ENCODE results near the gene PHKA2.

Gene PHKA2

GRCh38 chrX:18894156-18894555 lies 89.8 kb downstream of the PHKA2 start:
- Mint-ChIP-seq H3K9me3 (peaks cover 59% of the 10 kb centered on the region), H3K27me3 (ENCODE audit: low read depth, poor library complexity) (no peaks in the 10 kb centered on the region), H3K27ac (no peak overlapping the region), H3K4me1 (no peaks in the 10 kb centered on the region), H3K36me3 (ENCODE audit: low read depth) (peaks cover 8% of the 10 kb centered on the region), H3K4me3 (no peak overlapping the region)
- DNase-seq, result no peak
- no peak for TF ChIP-seq CTCF (IDR thresholded peaks at IDR 0.05)

GRCh38 chrX:18893536-18893935 lies 90.4 kb downstream of the PHKA2 start:
- Mint-ChIP-seq H3K4me3 (no peak overlapping the region), H3K27me3 (ENCODE audit: low read depth, poor library complexity) (no peaks in the 10 kb centered on the region), H3K4me1 (no peaks in the 10 kb centered on the region), H3K36me3 (ENCODE audit: low read depth) (peaks cover 8% of the 10 kb centered on the region), H3K27ac (no peak overlapping the region), H3K9me3 (peaks cover 53% of the 10 kb centered on the region)
- no peak for TF ChIP-seq CTCF (IDR thresholded peaks at IDR 0.05)
- no peak for DNase-seq

- peaks cover 6% of the 10 kb centered on the region for H3K36me3 Mint-ChIP-seq (ENCODE audit: low read depth)
- H3K4me1 Mint-ChIP-seq, result no peaks in the 10 kb centered on the region
- no peak overlapping the region for H3K27ac Mint-ChIP-seq
- DNase-seq, result no peak
- no peaks in the 10 kb centered on the region for H3K27me3 Mint-ChIP-seq (ENCODE audit: low read depth, poor library complexity)
- H3K4me3 Mint-ChIP-seq, result no peak overlapping the region
- TF ChIP-seq CTCF (IDR thresholded peaks at IDR 0.05), result no peak
- H3K9me3 Mint-ChIP-seq, result peaks cover 55% of the 10 kb centered on the region
Measured at GRCh38 chrX:18892899-18893298, 91.0 kb downstream of the PHKA2 start.

- no peak overlapping the region for H3K4me3 Mint-ChIP-seq
- H3K9me3 Mint-ChIP-seq, result peaks cover 55% of the 10 kb centered on the region
- no peak for DNase-seq
- H3K27me3 Mint-ChIP-seq (ENCODE audit: low read depth, poor library complexity), result no peaks in the 10 kb centered on the region
- no peak for TF ChIP-seq CTCF (IDR thresholded peaks at IDR 0.05)
- peaks cover 4% of the 10 kb centered on the region for H3K4me1 Mint-ChIP-seq
- H3K36me3 Mint-ChIP-seq (ENCODE audit: low read depth), result no peaks in the 10 kb centered on the region
- no peak overlapping the region for H3K27ac Mint-ChIP-seq
Measured at GRCh38 chrX:18891548-18891945, 92.4 kb downstream of the PHKA2 start.

- no peak overlapping the region for H3K4me3 Mint-ChIP-seq
- H3K27me3 Mint-ChIP-seq (ENCODE audit: low read depth, poor library complexity), result peaks cover 3% of the 10 kb centered on the region
- H3K27ac Mint-ChIP-seq, result no peak overlapping the region
- no peak for DNase-seq
- H3K36me3 Mint-ChIP-seq (ENCODE audit: low read depth), result no peaks in the 10 kb centered on the region
- H3K9me3 Mint-ChIP-seq, result peaks cover 57% of the 10 kb centered on the region
- no peak for TF ChIP-seq CTCF (IDR thresholded peaks at IDR 0.05)
- peaks cover 10% of the 10 kb centered on the region for H3K4me1 Mint-ChIP-seq
Measured at GRCh38 chrX:18890724-18891547, 93.0 kb downstream of the PHKA2 start.

- Mint-ChIP-seq H3K9me3 (peaks cover 60% of the 10 kb centered on the region), H3K4me1 (peaks cover 10% of the 10 kb centered on the region), H3K27ac (no peak overlapping the region), H3K27me3 (ENCODE audit: low read depth, poor library complexity) (peaks cover 6% of the 10 kb centered on the region), H3K4me3 (no peak overlapping the region), H3K36me3 (ENCODE audit: low read depth) (no peaks in the 10 kb centered on the region)
- no peak for TF ChIP-seq CTCF (IDR thresholded peaks at IDR 0.05)
- DNase-seq, result no peak
Measured at GRCh38 chrX:18890049-18890381, 93.9 kb downstream of the PHKA2 start.

Measured in nephron progenitor cell (in vitro differentiated cells).